Neural cell (in vitro differentiated cells): ENCODE data around the gene ANXA4.

Source experiments
- CTCF ChIP-seq: fragments of 450-650 bp; IDR thresholded peaks from 2 replicates; pipeline ENCODE4 v1.5.1; 2014; ENCODE audit warnings: antibody characterized with exemption, mild to moderate bottlenecking, moderate library complexity; ENCODE audit not compliant: poor library complexity, severe bottlenecking
- EP300 ChIP-seq: fragments of 450-650 bp; conservative IDR thresholded peaks from 2 replicates; pipeline ENCODE4 v1.6.1; 2014; ENCODE audit warnings: antibody characterized with exemption, mild to moderate bottlenecking, moderate library complexity; ENCODE audit not compliant: poor library complexity, severe bottlenecking
- EZH2 ChIP-seq: fragments of 200-600, 300-800 bp; shearing (Covaris generic), sonication (generic); IDR thresholded peaks from 2 replicates; pipeline ENCODE4 v1.6.1; 2014; ENCODE audit warnings: antibody characterized with exemption, low read length, borderline replicate concordance, mild to moderate bottlenecking; ENCODE audit not compliant: insufficient read depth, poor library complexity, severe bottlenecking
- MXI1 ChIP-seq: fragments of 450-650 bp; conservative IDR thresholded peaks from 2 replicates; pipeline ENCODE4 v1.6.1; 2014; ENCODE audit warnings: antibody characterized with exemption, mild to moderate bottlenecking; ENCODE audit not compliant: poor library complexity, severe bottlenecking
- POLR2AphosphoS5 ChIP-seq: IDR thresholded peaks from 2 replicates; pipeline ENCODE4 v1.6.1; 2012
- REST ChIP-seq: IDR thresholded peaks from 2 replicates; pipeline ENCODE4 v1.6.1; 2012; ENCODE audit warnings: borderline replicate concordance
- SMC3 ChIP-seq: fragments of 450-650 bp; conservative IDR thresholded peaks from 2 replicates; pipeline ENCODE4 v1.6.1; 2014; ENCODE audit warnings: antibody characterized with exemption, mild to moderate bottlenecking, moderate library complexity; ENCODE audit not compliant: poor library complexity

- TF ChIP-seq REST (no peak), EP300 (no peak), CTCF (no peak), POLR2AphosphoS5 (no peak), EZH2 (no peak), MXI1 (no peak), SMC3 (no peak)
Observed at GRCh38 chr2:69781321-69782248, 39.7 kb downstream of the ANXA4 start.
